WTC11 (cell line): Measurements from ENCODE around the gene ARVCF. TPM values are rescaled to one million over a fixed set of nuclear protein-coding genes. Genes with fewer than 3 reads are reported as not detected.

Experiments
- ATAC-seq: fragments of 200-7000 bp; cut with Tn5 transposase; 2 replicates; pipeline ENCODE4 v1.10.0; 2021; ENCODE audit warnings: mild to moderate bottlenecking, moderate library complexity
- CTCF ChIA-PET: fragments of 300-600 bp; sonication (Branson Sonifier 250); formaldehyde crosslinking; loops from one replicate; lab custom pipeline; 2021; ENCODE audit warnings: antibody characterized with exemption; lab: Charles Lee
- POLR2A ChIA-PET: fragments of 350-600 bp; sonication (Branson Sonifier 250); formaldehyde crosslinking; loops from one replicate; lab custom pipeline; 2021; ENCODE audit warnings: antibody characterized with exemption; lab: Charles Lee
- DNase-seq: peaks from one replicate; pipeline ENCODE4 v3.0.0; 2021; ENCODE audit warnings: low spot score
- H3K27ac Mint-ChIP-seq: 2 replicates; pipeline ENCODE4 v1.8.0; 2021; ENCODE audit warnings: mixed read lengths
- H3K27me3 Mint-ChIP-seq: 2 replicates; pipeline ENCODE4 v1.8.0; 2021; ENCODE audit warnings: low read depth, mild to moderate bottlenecking, moderate library complexity, mixed read lengths
- H3K36me3 Mint-ChIP-seq: 2 replicates; pipeline ENCODE4 v1.8.0; 2021; ENCODE audit warnings: mixed read lengths
- H3K4me1 Mint-ChIP-seq: 2 replicates; pipeline ENCODE4 v1.8.0; 2022; ENCODE audit warnings: mixed read lengths
- H3K4me3 Mint-ChIP-seq: 2 replicates; pipeline ENCODE4 v1.8.0; 2021; ENCODE audit warnings: mild to moderate bottlenecking, moderate library complexity, mixed read lengths
- H3K9me3 Mint-ChIP-seq: 2 replicates; pipeline ENCODE4 v1.8.0; 2021; ENCODE audit warnings: mixed read lengths
- ATF1 ChIP-seq: sonication (generic); formaldehyde crosslinking; IDR thresholded peaks from 2 replicates; pipeline ENCODE4 v1.8.1; 2023; ENCODE audit warnings: mild to moderate bottlenecking, moderate library complexity, missing genetic modification reagents
- ATF2 ChIP-seq: sonication (generic); formaldehyde crosslinking; IDR thresholded peaks from 2 replicates; pipeline ENCODE4 v1.8.1; 2022; ENCODE audit warnings: low read depth, missing genetic modification reagents, borderline replicate concordance
- ESRRA ChIP-seq: sonication (generic); formaldehyde crosslinking; IDR thresholded peaks from 2 replicates; pipeline ENCODE4 v1.8.1; 2022; ENCODE audit warnings: mild to moderate bottlenecking, missing genetic modification reagents, borderline replicate concordance
- FOXP1 ChIP-seq: sonication (generic); formaldehyde crosslinking; IDR thresholded peaks from 2 replicates; pipeline ENCODE4 v1.8.0; 2022; ENCODE audit warnings: missing genetic modification reagents, mild to moderate bottlenecking, moderate library complexity, borderline replicate concordance
- FOXP4 ChIP-seq: sonication (generic); formaldehyde crosslinking; IDR thresholded peaks from 2 replicates; pipeline ENCODE4 v1.8.0; 2022; ENCODE audit warnings: mild to moderate bottlenecking, missing genetic modification reagents
- GTF2I ChIP-seq: fragments of 250-450 bp; sonication (Bioruptor Pico); conservative IDR thresholded peaks from 2 replicates; pipeline ENCODE4 v1.4.0; 2021; ENCODE audit warnings: mild to moderate bottlenecking
- IRF1 ChIP-seq: sonication (generic); formaldehyde crosslinking; IDR thresholded peaks from 2 replicates; pipeline ENCODE4 v1.8.0; 2023; ENCODE audit warnings: missing genetic modification reagents
- KAT7 ChIP-seq: sonication (generic); formaldehyde crosslinking; IDR thresholded peaks from 2 replicates; pipeline ENCODE4 v1.8.1; 2023; ENCODE audit warnings: missing genetic modification reagents, mild to moderate bottlenecking, borderline replicate concordance
- MAX ChIP-seq: sonication (generic); formaldehyde crosslinking; IDR thresholded peaks from 2 replicates; pipeline ENCODE4 v1.8.0; 2022; ENCODE audit warnings: mild to moderate bottlenecking, missing genetic modification reagents
- MLX ChIP-seq: sonication (generic); formaldehyde crosslinking; IDR thresholded peaks from 2 replicates; pipeline ENCODE4 v1.8.1; 2023; ENCODE audit warnings: mild to moderate bottlenecking, missing genetic modification reagents, moderate library complexity
- NFATC4 ChIP-seq: fragments of 250-450 bp; sonication (Bioruptor Pico); IDR thresholded peaks from 2 replicates; pipeline ENCODE4 v1.9.0; 2021; ENCODE audit warnings: mild to moderate bottlenecking
- PREB ChIP-seq: sonication (generic); formaldehyde crosslinking; IDR thresholded peaks from 2 replicates; pipeline ENCODE4 v1.8.1; 2022; ENCODE audit warnings: mild to moderate bottlenecking, missing genetic modification reagents, moderate library complexity, borderline replicate concordance
- RORB ChIP-seq: fragments of 250-450 bp; sonication (Bioruptor Pico); IDR thresholded peaks from 2 replicates; pipeline ENCODE4 v1.9.0; 2021; ENCODE audit warnings: mild to moderate bottlenecking
- SMAD4 ChIP-seq: sonication (generic); formaldehyde crosslinking; IDR thresholded peaks from 2 replicates; pipeline ENCODE4 v1.8.0; 2022; ENCODE audit warnings: mild to moderate bottlenecking, missing genetic modification reagents
- SOX15 ChIP-seq: fragments of 250-450 bp; sonication (Bioruptor Pico); IDR thresholded peaks from 2 replicates; pipeline ENCODE4 v1.9.0; 2021; ENCODE audit warnings: mild to moderate bottlenecking
- SP1 ChIP-seq: sonication (generic); formaldehyde crosslinking; conservative IDR thresholded peaks from 2 replicates; pipeline ENCODE4 v1.8.1; 2022; ENCODE audit warnings: missing genetic modification reagents
- USF1 ChIP-seq: sonication (generic); formaldehyde crosslinking; IDR thresholded peaks from 2 replicates; pipeline ENCODE4 v1.8.0; 2022; ENCODE audit warnings: mild to moderate bottlenecking, missing genetic modification reagents
- ZNF121 ChIP-seq: sonication (generic); formaldehyde crosslinking; IDR thresholded peaks from 2 replicates; pipeline ENCODE4 v1.8.0; 2023; ENCODE audit warnings: missing genetic modification reagents
- ZNF138 ChIP-seq: sonication (generic); formaldehyde crosslinking; conservative IDR thresholded peaks from 2 replicates; pipeline ENCODE4 v1.8.1; 2022; ENCODE audit warnings: mild to moderate bottlenecking, moderate library complexity, missing genetic modification reagents
- ZNF219 ChIP-seq: sonication (generic); formaldehyde crosslinking; IDR thresholded peaks from 2 replicates; pipeline ENCODE4 v1.8.0; 2023; ENCODE audit warnings: missing genetic modification reagents, mild to moderate bottlenecking, borderline replicate concordance
- ZNF396 ChIP-seq: fragments of 250-450 bp; sonication (Bioruptor Pico); IDR thresholded peaks from 2 replicates; pipeline ENCODE4 v1.8.0; 2021; ENCODE audit warnings: mild to moderate bottlenecking, moderate library complexity, borderline replicate concordance
- ZNF425 ChIP-seq: fragments of 250-450 bp; sonication (Bioruptor Pico); conservative IDR thresholded peaks from 2 replicates; pipeline ENCODE4 v1.9.0; 2021; ENCODE audit warnings: mild to moderate bottlenecking
- ZNF671 ChIP-seq: fragments of 250-450 bp; sonication (Bioruptor Pico); IDR thresholded peaks from 2 replicates; pipeline ENCODE4 v1.8.0; 2021; ENCODE audit warnings: mild to moderate bottlenecking
- total RNA-seq: library from RNA; stranded (reverse); gene quantifications from 3 replicates; pipeline ENCODE4 v1.2.3, GENCODE V29; 2021

The ARVCF gene
- total RNA-seq, 1 experiment from 2014 or later = 65.4 TPM

- TF ChIP-seq USF1 (CRISPR knock-in tag) (no peak), GTF2I (CRISPR knock-in tag) (no peak), MAX (no peak), ZNF219 (CRISPR knock-in tag) (no peak), SOX15 (CRISPR knock-in tag) (no peak), IRF1 (CRISPR knock-in tag) (no peak), ATF1 (CRISPR knock-in tag) (no peak), PREB (CRISPR knock-in tag) (no peak)
Measured at GRCh38 chr22:20038574-20038973, 22.0 kb upstream of the ARVCF start (continued).

- DNase-seq (no peak), ATAC-seq (no peak)
- Mint-ChIP-seq H3K27ac (no peak overlapping the region; the same call in 1 of the 2 replicates), H3K4me1 (no peaks in the 10 kb centered on the region), H3K9me3 (no peaks in the 10 kb centered on the region), H3K4me3 (no peak overlapping the region), H3K27me3 (no peaks in the 10 kb centered on the region), H3K36me3 (no peaks in the 10 kb centered on the region)
- ChIA-PET CTCF (interaction anchor here (1.4 kb wide), 1 partner anchor 24 kb away, joined by 6 read pairs; no protein-coding TSS in a partner anchor), POLR2A (no interaction called here)
- TF ChIP-seq MLX (CRISPR knock-in tag) (no peak), SP1 (CRISPR knock-in tag) (no peak), NFATC4 (CRISPR knock-in tag) (no peak), ZNF671 (no peak), ATF1 (CRISPR knock-in tag) (no peak), KAT7 (CRISPR knock-in tag) (no peak), ATF2 (no peak), RORB (CRISPR knock-in tag) (no peak)
- TF ChIP-seq, all 79 proteins: peak for 0
Measured at GRCh38 chr22:20037419-20037818, 20.8 kb upstream of the ARVCF start.

- Mint-ChIP-seq H3K4me1 (0 out of 2 replicates have a peak, but pooled peaks cover under 1% of the 10 kb centered on the region), H3K9me3 (no peaks in the 10 kb centered on the region), H3K27me3 (no peaks in the 10 kb centered on the region), H3K4me3 (no peak overlapping the region), H3K36me3 (no peaks in the 10 kb centered on the region), H3K27ac (peak overlapping the region; percentile 49; the same call in 1 of the 2 replicates)
- DNase-seq (no peak), ATAC-seq (no peak)
- ChIA-PET CTCF (interaction anchor here (0.6 kb wide), 2 partner anchors 70 to 74 kb away, joined by 3 to 5 read pairs; no protein-coding TSS in a partner anchor), POLR2A (no interaction called here)
- no peak for TF ChIP-seq IRF1 (CRISPR knock-in tag)
- TF ChIP-seq ZNF425 (CRISPR knock-in tag) = no peak
- TF ChIP-seq SMAD4 (CRISPR knock-in tag) = no peak
- no peak for TF ChIP-seq ESRRA (CRISPR knock-in tag)
- TF ChIP-seq FOXP4 (CRISPR knock-in tag) = no peak
- no peak for TF ChIP-seq FOXP1
- TF ChIP-seq ZNF121 (CRISPR knock-in tag) = no peak
- no peak for TF ChIP-seq ZNF396 (CRISPR knock-in tag)
- no peak for TF ChIP-seq ZNF138 (CRISPR knock-in tag)
Measured at GRCh38 chr22:20036535-20037392, 20.1 kb upstream of the ARVCF start.
